ENCODE data around the gene CLCN7.

Gene CLCN7

GRCh38 chr16:1458977-1459341 is 15.9 kb downstream of the CLCN7 start:
- no peak for DNase-seq

DNA sequence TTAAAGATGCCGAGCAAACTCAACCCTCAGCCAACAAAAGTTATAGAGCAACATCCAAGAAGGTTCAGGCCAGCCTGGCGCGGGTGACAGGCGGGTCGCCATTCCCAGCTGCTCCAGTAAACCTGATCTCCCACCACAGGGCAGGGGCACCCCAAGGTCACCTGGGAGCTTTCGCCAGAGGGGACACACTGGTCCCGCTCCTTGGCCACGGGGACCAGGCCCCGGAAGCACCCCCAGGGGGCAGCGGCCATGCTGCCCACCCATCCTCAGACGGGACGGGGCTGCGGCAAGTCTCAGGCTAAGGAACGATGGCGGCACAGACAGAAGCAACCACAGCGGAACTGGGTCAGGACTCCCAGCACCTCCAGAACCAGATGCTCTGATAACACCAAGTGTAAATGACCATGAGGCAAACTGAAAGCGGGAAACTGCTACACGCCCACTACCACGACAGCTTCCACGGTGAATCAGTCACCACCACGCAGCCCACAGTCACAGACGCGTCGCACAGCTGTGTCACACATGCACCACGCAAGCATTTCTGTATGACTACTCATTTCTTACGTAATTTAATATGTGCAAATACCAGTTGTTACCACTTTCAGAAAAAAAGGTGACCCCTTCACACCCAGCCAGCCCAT is 16.4 kb downstream of the CLCN7 start:
- DNase-seq: peak; percentile 26

DNA sequence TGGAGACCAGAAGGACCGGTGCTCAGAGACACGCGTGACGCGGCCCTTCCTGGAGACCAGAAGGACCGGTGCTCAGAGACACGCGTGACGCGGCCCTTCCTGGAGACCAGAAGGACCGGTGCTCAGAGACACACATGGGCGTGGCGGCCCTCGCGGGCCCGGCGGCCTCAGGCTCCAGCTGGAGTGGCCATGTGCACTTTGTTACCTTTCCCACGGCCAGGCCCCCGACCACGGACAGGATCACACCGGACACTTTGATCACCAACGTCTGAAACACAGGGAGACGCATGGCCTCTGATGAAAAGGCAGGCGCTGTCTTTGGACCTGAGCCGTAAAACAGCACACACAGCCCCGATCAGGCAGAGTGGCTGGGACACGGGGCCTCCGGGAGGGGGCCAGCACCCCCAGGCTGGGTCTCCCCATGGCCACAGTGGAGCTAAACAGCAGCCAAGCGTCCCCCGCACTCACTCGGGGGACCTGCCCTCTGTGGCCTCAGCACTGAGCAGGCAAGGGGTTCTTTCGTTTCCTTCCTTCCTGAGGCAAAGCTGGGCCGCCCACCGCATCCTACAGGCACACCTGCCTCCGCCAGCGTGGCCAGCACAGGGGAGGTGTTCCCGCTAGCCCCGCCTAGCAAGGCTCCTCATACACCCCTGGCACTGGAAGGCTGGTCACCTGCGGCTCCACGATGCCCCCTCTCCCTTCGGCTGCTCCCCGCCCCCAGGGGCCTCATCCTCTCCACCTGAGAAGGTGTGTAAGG is 17.2 kb downstream of the CLCN7 start:
- no peak for DNase-seq

GRCh38 chr16:1456951-1457350 is 17.9 kb downstream of the CLCN7 start:
- no peak for DNase-seq

DNA sequence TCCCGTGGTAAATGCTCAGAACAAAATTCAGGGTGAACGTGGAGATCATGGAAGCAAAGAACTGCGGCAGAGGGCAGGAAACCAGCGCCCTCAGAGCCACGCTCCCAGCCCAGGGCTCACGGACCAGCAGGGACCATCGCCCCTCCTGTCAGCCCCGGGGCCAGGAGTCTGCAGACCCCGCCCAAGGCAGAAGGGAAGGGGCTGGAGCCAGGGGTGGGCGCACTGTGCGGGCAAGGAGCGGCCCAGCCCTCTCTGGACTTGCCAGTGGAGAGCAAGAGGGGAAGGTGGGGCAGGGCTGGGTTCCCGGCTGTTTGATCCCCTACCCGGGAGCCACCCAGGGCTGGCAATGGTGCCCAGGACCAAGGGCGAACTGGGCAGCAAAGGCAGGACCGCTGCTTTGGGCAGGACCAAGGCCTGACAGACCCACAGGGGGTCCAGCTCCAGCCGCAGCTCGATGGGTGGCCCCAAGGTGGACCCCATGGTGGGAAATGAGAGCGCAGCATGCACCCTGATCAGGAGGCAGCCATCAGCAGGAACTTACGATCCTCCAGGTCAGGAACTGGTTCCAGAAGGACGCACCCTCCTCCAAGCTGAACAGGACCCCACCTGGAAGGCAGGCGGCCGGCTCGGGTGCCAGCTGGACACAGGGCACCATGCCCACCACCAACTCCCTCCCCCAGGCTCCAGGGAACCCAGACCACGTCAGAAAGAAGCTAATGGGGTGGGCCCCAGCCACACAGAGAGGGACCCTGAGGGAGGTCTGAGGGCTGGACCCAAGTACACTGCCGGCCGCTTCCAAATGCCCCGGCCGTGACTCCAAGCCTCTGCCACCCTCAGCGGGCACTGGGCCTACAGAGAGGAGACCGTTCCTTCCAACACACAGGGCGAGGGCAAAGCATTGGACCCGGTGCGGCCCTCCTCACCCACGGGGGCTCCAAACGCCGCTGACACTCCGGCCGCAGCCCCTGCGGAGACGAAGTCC is 19.3 kb downstream of the CLCN7 start:
- no peak for DNase-seq

DNA sequence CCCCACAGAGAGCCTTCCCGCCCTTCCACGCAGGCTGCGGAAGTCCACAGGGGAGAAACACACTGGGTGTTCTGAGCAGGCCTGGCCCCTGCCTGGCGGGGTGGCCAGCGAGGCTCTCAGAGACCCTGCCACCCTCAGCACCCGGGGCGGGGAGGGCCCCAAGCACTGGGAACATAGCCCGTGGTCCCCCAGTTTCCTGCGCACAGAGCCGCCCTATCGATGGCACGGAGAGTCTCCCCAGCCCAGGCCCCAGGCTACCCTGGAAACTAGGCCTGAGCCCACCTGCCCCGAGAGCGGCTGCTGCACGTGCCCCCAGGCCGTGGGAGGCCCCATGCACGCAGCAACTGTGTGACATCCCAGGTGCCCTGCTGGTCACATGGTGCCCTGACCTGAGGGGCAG is 20.3 kb downstream of the CLCN7 start:
- DNase-seq: no peak

- DNase-seq: no peak
Measured at GRCh38 chr16:1453316-1453715, 21.5 kb downstream of the CLCN7 start.

DNA sequence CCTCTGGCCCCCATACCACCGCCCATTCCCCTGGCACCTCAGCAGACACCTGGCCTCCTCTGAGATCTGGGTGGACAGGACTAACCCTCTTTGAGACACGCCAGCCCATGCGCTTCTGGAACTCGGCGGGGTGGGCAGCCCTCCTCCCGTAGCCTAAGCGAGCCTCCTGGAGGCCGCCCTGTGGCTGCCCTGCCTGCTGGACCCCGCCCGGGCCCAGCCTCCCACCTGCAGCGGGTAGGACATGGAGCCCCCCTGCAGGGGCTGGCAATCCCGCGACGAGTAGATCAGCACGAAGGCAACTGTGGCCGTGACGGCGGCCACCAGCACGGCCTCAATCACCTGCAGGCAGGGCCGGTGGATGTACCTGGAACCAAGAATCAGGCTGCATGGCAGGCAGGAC is 22.3 kb downstream of the CLCN7 start:
- no peak for DNase-seq

- no peak for DNase-seq
Measured at GRCh38 chr16:1451702-1452392, 23.0 kb downstream of the CLCN7 start.

DNA sequence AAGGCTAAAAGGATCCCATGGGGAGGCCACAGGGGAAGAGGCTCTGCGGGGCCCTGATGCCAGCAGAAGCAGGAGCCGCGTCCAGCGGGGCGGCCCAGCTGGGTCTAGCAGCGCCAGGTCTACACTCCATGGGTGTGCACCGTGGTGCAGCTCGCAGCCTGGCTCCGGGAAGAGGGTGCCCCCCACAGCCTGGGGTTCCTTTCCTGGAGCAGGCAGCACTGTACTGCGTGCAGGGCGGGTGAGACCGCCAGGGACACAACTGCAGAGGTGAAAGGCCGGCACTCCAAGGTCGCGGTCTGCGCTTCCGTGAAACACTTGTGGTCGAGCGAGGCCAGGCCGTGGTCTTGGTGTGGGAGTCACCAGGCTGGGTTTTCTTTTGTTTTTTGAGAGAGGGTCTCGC is 24.0 kb downstream of the CLCN7 start:
- no peak for DNase-seq

DNA sequence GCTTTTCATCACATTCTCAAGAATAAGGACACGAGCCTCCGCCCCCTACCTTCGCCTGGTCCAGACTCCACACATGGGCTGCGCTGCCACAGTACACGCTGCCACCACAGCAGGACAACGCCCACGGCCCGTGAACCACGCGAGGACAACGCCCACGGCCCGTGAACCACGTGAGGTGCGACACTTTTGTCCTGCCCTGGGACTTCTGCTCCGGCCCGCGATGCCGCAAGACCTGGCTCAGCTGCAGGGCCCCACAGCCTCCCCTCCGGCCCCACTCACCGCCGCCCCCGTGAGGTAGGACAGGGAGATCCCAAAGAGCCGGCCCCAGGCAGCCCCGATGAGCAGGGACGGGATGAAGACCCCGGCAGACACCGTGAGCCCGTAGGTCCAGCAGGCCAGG is 24.6 kb downstream of the CLCN7 start:
- DNase-seq: no peak

GRCh38 chr16:1449201-1449788 is 25.5 kb downstream of the CLCN7 start:
- DNase-seq: no peak

GRCh38 chr16:1448536-1449116 is 26.2 kb downstream of the CLCN7 start:
- DNase-seq: no peak

GRCh38 chr16:1447965-1448364 is 26.9 kb downstream of the CLCN7 start:
- DNase-seq: no peak

DNA sequence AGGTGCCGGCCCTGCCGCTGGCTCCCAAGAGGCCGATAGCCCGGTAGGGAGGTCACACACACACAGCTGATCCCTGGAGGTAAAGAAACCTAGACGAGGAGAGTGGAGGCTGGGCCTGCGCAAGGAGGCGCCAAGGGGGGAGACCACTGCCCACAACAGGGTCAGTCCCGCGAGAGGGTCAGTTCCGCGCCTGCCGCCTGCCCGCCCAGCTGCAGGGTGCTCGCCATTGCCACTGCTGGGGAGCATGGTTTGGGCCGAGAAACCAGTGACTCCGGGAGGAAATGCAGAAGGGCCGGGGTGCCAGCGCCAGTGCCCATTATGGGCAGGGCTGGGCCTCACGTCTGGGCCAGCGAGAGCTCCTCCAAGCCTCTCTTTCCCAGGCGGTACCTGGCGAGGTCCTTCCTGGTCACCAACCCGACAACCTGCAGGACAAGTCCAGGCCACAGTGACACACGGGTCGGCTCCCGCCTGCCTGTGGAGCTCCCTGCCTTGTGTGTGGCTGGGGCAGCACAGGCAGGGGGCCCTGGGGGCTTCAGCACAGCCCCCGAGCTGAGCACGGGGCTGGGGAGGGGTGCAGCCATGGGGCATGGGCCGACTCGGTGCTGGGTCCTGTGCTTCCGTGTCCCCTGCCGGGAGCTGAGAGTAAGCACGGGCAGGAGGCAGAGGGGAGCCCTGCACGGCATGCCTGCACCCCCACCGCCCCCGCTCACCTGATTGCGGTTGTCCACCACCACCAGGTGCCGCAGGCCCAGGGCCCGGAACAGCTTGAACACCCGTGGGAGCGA is 28.3 kb downstream of the CLCN7 start:
- DNase-seq: no peak

- DNase-seq: no peak
Measured at GRCh38 chr16:1445518-1446203, 29.2 kb downstream of the CLCN7 start.

DNA sequence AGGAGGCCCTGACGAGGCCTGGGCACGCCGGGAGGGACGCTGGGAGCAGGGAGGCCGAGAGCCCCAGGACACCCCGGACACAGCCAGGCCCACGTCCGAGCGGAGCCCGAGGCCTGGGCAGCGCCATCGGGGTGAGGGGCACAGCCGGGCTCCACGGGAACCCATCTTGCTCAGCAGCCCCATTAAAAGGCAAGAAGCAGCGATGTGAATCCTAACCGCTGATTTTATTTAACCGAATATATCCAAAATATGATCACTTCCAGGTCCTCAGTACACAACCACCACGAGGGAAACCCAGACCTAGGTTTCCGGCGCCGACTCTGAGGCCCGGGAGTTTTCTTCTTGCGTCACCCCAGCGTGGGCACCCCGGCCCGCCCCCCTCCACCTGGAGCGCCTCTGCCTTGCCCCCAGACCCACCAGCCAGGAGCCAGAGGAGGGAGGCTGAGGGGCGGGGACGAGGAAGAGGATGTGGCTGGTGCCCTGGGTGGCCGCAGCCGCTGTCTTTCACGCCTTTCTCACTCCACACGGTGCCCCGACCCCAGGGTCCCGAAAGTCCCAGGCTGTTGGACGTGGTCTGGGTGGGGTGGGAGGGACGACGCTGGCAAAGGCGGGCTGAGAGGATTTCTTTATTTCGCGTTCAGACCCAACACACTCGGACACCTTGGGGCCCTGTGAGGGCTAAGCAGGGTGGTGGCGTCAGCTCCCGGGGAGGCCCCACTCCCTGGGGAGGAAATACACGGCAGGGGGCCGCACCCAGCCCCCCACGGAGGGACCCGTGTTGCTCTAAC is 29.9 kb downstream of the CLCN7 start:
- DNase-seq: no peak

GRCh38 chr16:1443980-1444729 is 30.7 kb downstream of the CLCN7 start, which contains the start of gene CCDC154:
TSS of gene CCDC154 (minus strand) at chr16:1444556. CDS start at chr16:1444322, 234 bp downstream.
- DNase-seq: no peak

DNA sequence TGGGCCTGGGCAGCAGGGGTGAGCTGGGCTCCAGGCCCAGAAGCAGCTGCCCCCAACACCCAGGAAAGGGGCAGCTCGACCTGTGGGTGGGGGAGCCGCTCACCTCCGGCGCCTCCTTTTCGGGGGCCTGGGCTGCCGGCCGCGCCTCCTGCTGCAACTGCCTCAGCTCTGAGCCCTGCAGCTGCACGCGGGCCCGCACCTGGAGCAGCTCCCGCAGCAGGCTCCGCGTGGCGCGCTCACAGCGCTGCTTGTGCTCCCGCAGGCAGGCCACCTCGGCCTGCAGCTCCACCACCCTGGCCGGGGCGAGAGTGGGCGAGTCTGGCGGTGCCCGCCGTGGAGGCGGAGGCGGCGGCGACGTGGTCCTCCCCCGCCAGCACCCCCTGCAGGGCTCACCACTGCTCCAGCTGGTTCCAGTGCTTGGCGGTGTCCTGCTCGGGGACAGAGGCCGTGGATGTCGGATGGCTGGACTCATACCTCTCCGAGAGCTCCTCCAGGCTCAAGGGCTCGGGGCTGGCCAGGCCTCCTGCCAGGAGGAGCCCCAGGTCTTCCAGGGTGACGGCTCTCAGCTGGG is 31.3 kb downstream of the CLCN7 start:
- DNase-seq: no peak
